WTC11 (cell line): ENCODE results near the gene TMEM92. TPM values are rescaled to one million over a fixed set of nuclear protein-coding genes. Genes with fewer than 3 reads are reported as not detected.
"Not testable (repeated sequence)": the region's sequence is repeated elsewhere in the genome, so short reads cannot be mapped to it uniquely, and the experiment has no call there.

ENCODE experiments used
- ATAC-seq: fragments of 200-7000 bp; cut with Tn5 transposase; 2 replicates; pipeline ENCODE4 v1.10.0; 2021; ENCODE audit warnings: mild to moderate bottlenecking, moderate library complexity
- CTCF ChIA-PET: fragments of 300-600 bp; sonication (Branson Sonifier 250); formaldehyde crosslinking; loops from one replicate; lab custom pipeline; 2021; ENCODE audit warnings: antibody characterized with exemption; lab: Charles Lee
- POLR2A ChIA-PET: fragments of 350-600 bp; sonication (Branson Sonifier 250); formaldehyde crosslinking; loops from one replicate; lab custom pipeline; 2021; ENCODE audit warnings: antibody characterized with exemption; lab: Charles Lee
- DNase-seq: peaks from one replicate; pipeline ENCODE4 v3.0.0; 2021; ENCODE audit warnings: low spot score
- H3K27ac Mint-ChIP-seq: 2 replicates; pipeline ENCODE4 v1.8.0; 2021; ENCODE audit warnings: mixed read lengths
- H3K27me3 Mint-ChIP-seq: 2 replicates; pipeline ENCODE4 v1.8.0; 2021; ENCODE audit warnings: low read depth, mild to moderate bottlenecking, moderate library complexity, mixed read lengths
- H3K36me3 Mint-ChIP-seq: 2 replicates; pipeline ENCODE4 v1.8.0; 2021; ENCODE audit warnings: mixed read lengths
- H3K4me1 Mint-ChIP-seq: 2 replicates; pipeline ENCODE4 v1.8.0; 2022; ENCODE audit warnings: mixed read lengths
- H3K4me3 Mint-ChIP-seq: 2 replicates; pipeline ENCODE4 v1.8.0; 2021; ENCODE audit warnings: mild to moderate bottlenecking, moderate library complexity, mixed read lengths
- H3K9me3 Mint-ChIP-seq: 2 replicates; pipeline ENCODE4 v1.8.0; 2021; ENCODE audit warnings: mixed read lengths
- CREB1 ChIP-seq: sonication (generic); formaldehyde crosslinking; IDR thresholded peaks from 2 replicates; pipeline ENCODE4 v1.8.0; 2023; ENCODE audit warnings: mild to moderate bottlenecking, missing genetic modification reagents
- ESRRA ChIP-seq: sonication (generic); formaldehyde crosslinking; IDR thresholded peaks from 2 replicates; pipeline ENCODE4 v1.8.1; 2022; ENCODE audit warnings: mild to moderate bottlenecking, missing genetic modification reagents, borderline replicate concordance
- HMGA2 ChIP-seq: fragments of 250-450 bp; sonication (Bioruptor Pico); IDR thresholded peaks from 2 replicates; pipeline ENCODE4 v1.4.0; 2021; ENCODE audit warnings: mild to moderate bottlenecking, moderate library complexity
- JAZF1 ChIP-seq: fragments of 250-450 bp; sonication (Bioruptor Pico); IDR thresholded peaks from 2 replicates; pipeline ENCODE4 v1.9.0; 2021; ENCODE audit warnings: moderate library complexity, mild to moderate bottlenecking, inconsistent platforms
- JUN ChIP-seq: sonication (generic); formaldehyde crosslinking; IDR thresholded peaks from 2 replicates; pipeline ENCODE4 v1.8.0; 2023; ENCODE audit warnings: mild to moderate bottlenecking, missing genetic modification reagents
- KAT7 ChIP-seq: sonication (generic); formaldehyde crosslinking; IDR thresholded peaks from 2 replicates; pipeline ENCODE4 v1.8.1; 2023; ENCODE audit warnings: missing genetic modification reagents, mild to moderate bottlenecking, borderline replicate concordance
- MYBL2 ChIP-seq: sonication (generic); formaldehyde crosslinking; IDR thresholded peaks from 2 replicates; pipeline ENCODE4 v1.8.1; 2023; ENCODE audit warnings: mild to moderate bottlenecking, moderate library complexity, missing genetic modification reagents
- RORB ChIP-seq: fragments of 250-450 bp; sonication (Bioruptor Pico); IDR thresholded peaks from 2 replicates; pipeline ENCODE4 v1.9.0; 2021; ENCODE audit warnings: mild to moderate bottlenecking
- SP1 ChIP-seq: sonication (generic); formaldehyde crosslinking; conservative IDR thresholded peaks from 2 replicates; pipeline ENCODE4 v1.8.1; 2022; ENCODE audit warnings: missing genetic modification reagents
- TEAD1 ChIP-seq: sonication (generic); formaldehyde crosslinking; IDR thresholded peaks from 2 replicates; pipeline ENCODE4 v1.8.0; 2022; ENCODE audit warnings: mild to moderate bottlenecking, missing genetic modification reagents
- total RNA-seq: library from RNA; stranded (reverse); gene quantifications from 3 replicates; pipeline ENCODE4 v1.2.3, GENCODE V29; 2021
- TF ChIP-seq, protein P1 (sequence below): fragments of 250-450 bp; sonication (Bioruptor Pico); conservative IDR thresholded peaks from 2 replicates; pipeline ENCODE4 v1.9.0; 2021; ENCODE audit warnings: mild to moderate bottlenecking
- TF ChIP-seq, protein P2 (sequence below): sonication (generic); formaldehyde crosslinking; IDR thresholded peaks from 2 replicates; pipeline ENCODE4 v1.8.1; 2022; ENCODE audit warnings: low read depth, mild to moderate bottlenecking, moderate library complexity, missing genetic modification reagents, borderline replicate concordance
- TF ChIP-seq, protein P3 (sequence below): sonication (generic); formaldehyde crosslinking; IDR thresholded peaks from 2 replicates; pipeline ENCODE4 v1.8.0; 2022; ENCODE audit warnings: missing genetic modification reagents
- TF ChIP-seq, protein P4 (sequence below): sonication (generic); formaldehyde crosslinking; IDR thresholded peaks from 2 replicates; pipeline ENCODE4 v1.8.0; 2023; ENCODE audit warnings: missing genetic modification reagents

The TMEM92 gene
- total RNA-seq, 1 experiment from 2014 or later: 9.8 TPM

DNA sequence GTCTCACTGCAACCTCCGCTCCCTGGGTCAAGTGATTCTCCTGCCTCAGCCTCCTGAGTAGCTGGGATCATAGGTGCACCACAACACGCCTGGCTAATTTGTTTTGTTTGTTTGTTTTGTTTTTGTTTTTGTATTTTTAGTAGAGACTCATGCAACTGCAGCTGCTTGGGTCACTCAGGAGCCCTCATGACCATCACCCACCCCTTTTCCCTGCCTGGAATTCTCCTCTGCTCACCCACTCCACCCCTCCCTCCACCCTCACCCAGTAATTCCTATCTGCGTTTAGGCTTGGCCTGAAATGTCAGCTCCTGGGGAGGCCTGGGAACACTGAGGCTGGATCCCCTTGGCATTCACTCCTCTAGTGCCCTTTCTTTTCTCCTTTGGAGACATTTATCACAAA is 25.5 kb downstream of the TMEM92 start (continued):
- no peak for TF ChIP-seq ESRRA (CRISPR knock-in tag)
- TF ChIP-seq, all 79 proteins: peak for 0

DNA sequence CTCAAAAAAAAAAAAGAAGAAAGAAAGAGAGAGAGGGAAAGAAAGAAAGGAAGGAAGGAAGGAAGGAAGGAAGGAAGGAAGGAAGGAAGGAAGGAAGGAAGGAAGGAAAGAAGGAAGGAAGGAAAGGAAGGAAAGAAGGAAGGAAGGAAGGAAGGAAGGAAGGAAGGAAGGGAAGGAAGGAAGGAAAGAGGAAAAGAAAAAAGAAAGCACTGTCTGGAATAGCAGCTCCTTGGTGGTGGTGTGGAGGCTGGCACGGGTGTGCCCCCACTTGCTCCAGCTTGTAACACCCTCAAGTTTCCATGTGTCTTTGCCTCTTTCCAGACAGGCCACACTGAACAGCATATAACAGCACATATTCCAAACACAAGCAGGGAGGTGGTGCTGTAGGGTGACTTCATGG is 26.6 kb downstream of the TMEM92 start:
- H3K4me3 Mint-ChIP-seq, H3K36me3 Mint-ChIP-seq, H3K27ac Mint-ChIP-seq, H3K4me1 Mint-ChIP-seq, ATAC-seq, POLR2A ChIA-PET, H3K9me3 Mint-ChIP-seq, DNase-seq: not testable (repeated sequence)
- CTCF ChIA-PET: interaction anchor here (1.3 to 9.0 kb wide), 6 partner anchors 32 to 206 kb away, joined by 3 to 183 read pairs (median 6); partner anchors contain the start of genes COL1A1 and PDK2
- H3K27me3 Mint-ChIP-seq: peaks cover 21% of the 10 kb centered on the region

DNA sequence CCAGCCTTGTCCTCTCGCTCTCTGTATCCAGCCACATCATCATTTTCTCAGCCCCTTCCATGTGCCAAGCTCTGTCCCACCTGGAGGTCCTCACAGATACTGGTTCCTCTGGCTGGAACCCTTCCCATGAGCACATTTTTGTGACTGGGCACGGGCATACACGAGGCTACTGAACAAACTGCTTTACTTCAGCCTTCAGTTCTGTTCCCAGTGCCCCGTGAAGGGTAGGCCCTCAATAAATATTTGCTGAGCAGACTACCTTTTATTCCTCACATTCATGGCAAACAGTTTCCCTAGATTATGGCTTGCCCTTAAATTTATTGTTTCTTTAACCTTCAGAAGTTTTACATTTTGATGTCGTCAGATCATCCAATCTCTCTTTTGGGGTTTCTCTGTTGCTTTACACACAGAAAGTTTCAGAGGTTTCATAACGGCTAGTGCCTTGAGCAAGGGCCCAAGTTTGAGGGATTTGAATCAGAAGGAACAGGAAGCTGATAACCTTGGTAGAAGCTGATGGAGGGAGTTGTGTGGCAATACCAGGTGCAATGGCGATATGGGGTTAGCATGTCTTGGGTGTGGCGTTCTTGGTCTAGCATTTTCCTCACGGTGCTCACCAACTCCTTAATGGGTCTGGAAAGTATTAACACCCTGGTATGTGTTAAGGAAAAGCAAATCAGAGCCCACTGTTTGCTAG is 27.8 kb downstream of the TMEM92 start:
- ATAC-seq (no peak), DNase-seq (no peak)
- Mint-ChIP-seq H3K4me1 (peaks cover 10% of the 10 kb centered on the region), H3K36me3 (no peaks in the 10 kb centered on the region), H3K27ac (peak overlapping the region; percentile 43; the same call in 1 of the 2 replicates)
- CTCF ChIA-PET: interaction anchor here (0.5 to 1.7 kb wide), 5 partner anchors 31 to 140 kb away, joined by 3 to 5 read pairs (median 4); no protein-coding TSS in a partner anchor
- TF ChIP-seq, protein P1, sequence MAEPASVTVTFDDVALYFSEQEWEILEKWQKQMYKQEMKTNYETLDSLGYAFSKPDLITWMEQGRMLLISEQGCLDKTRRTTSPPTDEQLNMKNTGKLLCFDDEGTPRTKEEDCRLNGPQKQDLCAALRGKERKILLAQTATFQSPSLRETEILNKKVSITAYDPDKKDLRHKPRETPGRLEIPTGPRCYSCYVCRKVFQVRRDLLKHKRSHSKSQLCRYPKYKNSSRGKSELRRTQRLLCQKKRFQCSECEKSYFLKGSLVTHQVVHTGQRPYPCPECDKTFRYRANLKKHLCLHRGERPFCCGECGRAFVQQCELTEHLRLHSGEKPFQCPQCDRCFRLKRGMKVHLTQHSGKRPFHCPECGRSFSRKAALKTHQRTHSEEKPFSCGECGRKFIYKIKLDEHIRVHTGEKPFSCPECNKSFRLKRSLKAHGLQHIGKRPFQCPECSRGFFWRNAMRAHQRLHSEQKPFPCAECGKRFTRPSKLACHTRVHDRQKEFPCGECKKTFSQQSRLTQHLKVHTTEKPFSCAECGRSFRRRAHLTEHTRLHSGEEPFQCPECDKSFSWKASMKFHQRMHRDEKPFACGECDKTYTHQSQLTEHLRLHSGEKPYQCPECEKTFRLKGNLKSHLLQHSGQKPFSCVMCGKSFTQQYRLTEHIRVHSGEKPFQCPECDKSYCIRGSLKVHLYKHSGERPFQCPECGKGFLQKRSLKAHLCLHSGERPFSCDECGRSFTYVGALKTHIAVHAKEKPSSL (CRISPR knock-in tag): no peak
- TF ChIP-seq CREB1 (CRISPR knock-in tag) (no peak), JAZF1 (CRISPR knock-in tag) (no peak), SP1 (no peak), RORB (no peak), JUN (CRISPR knock-in tag) (no peak), MYBL2 (CRISPR knock-in tag) (no peak), TEAD1 (CRISPR knock-in tag) (no peak), HMGA2 (no peak), KAT7 (no peak)
- TF ChIP-seq, protein P2, sequence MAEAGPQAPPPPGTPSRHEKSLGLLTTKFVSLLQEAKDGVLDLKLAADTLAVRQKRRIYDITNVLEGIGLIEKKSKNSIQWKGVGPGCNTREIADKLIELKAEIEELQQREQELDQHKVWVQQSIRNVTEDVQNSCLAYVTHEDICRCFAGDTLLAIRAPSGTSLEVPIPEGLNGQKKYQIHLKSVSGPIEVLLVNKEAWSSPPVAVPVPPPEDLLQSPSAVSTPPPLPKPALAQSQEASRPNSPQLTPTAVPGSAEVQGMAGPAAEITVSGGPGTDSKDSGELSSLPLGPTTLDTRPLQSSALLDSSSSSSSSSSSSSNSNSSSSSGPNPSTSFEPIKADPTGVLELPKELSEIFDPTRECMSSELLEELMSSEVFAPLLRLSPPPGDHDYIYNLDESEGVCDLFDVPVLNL (CRISPR knock-in tag): no peak
- TF ChIP-seq, protein P3, sequence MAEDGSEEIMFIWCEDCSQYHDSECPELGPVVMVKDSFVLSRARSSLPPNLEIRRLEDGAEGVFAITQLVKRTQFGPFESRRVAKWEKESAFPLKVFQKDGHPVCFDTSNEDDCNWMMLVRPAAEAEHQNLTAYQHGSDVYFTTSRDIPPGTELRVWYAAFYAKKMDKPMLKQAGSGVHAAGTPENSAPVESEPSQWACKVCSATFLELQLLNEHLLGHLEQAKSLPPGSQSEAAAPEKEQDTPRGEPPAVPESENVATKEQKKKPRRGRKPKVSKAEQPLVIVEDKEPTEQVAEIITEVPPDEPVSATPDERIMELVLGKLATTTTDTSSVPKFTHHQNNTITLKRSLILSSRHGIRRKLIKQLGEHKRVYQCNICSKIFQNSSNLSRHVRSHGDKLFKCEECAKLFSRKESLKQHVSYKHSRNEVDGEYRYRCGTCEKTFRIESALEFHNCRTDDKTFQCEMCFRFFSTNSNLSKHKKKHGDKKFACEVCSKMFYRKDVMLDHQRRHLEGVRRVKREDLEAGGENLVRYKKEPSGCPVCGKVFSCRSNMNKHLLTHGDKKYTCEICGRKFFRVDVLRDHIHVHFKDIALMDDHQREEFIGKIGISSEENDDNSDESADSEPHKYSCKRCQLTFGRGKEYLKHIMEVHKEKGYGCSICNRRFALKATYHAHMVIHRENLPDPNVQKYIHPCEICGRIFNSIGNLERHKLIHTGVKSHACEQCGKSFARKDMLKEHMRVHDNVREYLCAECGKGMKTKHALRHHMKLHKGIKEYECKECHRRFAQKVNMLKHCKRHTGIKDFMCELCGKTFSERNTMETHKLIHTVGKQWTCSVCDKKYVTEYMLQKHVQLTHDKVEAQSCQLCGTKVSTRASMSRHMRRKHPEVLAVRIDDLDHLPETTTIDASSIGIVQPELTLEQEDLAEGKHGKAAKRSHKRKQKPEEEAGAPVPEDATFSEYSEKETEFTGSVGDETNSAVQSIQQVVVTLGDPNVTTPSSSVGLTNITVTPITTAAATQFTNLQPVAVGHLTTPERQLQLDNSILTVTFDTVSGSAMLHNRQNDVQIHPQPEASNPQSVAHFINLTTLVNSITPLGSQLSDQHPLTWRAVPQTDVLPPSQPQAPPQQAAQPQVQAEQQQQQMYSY (CRISPR knock-in tag): no peak
- TF ChIP-seq, protein P4, sequence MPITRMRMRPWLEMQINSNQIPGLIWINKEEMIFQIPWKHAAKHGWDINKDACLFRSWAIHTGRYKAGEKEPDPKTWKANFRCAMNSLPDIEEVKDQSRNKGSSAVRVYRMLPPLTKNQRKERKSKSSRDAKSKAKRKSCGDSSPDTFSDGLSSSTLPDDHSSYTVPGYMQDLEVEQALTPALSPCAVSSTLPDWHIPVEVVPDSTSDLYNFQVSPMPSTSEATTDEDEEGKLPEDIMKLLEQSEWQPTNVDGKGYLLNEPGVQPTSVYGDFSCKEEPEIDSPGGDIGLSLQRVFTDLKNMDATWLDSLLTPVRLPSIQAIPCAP: no peak
- TF ChIP-seq, all 79 proteins: peak for 0
- Mint-ChIP-seq H3K27me3 (peaks cover 28% of the 10 kb centered on the region), H3K9me3 (no peaks in the 10 kb centered on the region), H3K4me3 (no peak overlapping the region)
- POLR2A ChIA-PET: no interaction called here
